ENCODE data around the gene LGALS13.

Gene LGALS13

DNA sequence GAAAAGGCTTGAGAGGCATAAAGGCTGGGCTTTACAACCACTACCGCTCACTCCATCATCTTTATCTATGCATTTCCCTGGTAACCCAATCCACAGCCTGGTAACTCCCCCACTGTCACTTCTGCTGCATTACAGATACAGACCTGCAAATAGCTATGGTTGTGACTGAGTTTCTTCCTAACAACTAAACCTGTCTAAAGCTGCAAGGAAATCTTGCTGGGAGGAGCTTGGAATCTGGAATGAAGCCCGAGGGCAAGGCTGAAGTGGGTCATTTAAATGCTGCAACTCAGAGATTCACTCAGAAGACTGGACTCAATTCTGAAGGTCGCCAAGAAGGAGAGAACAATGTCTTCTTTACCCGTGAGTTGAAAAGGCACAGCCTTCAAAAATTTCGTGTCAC is at the start of gene LGALS13:
Gene LGALS13 (plus strand): TSS at position 301 of the 400 bp plus-strand sequence. CDS start 45 bp downstream, at position 346.
- DNase-seq: no peak

GRCh38 chr19:39553082-39553652 is 49.2 kb upstream of the LGALS13 start:
- no peak for DNase-seq

DNA sequence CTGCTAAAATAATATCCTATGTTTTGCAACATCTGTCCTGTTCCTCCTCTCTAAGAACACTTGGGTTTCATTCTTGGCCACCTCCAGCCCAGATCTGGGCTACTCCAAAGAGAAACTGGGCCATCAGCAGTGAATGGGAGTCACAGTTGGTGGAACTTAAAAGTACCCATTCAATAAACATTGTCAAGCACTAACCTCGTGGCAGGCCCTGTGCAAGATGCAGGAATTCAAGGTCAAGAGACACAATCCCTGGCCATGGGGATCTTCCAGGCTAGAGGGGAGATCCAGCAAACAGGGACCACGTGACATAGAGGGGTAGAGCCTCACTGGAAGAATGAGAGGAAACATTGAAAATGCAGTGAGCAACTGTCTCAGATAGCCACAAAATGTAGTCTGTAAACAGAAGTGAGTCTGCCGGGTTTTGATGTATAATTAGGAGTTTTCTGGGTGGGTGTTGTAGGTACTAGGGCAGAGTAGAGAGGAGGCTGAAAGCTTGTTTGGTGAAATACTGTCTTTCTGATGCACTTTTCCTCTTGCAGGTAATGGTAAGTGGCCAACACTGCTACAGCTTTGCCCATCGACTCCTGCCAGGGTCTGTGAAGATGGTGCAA is 47.5 kb upstream of the LGALS13 start:
- DNase-seq: no peak

- DNase-seq: no peak
Observed at GRCh38 chr19:39555883-39556282, 46.4 kb upstream of the LGALS13 start.

DNA sequence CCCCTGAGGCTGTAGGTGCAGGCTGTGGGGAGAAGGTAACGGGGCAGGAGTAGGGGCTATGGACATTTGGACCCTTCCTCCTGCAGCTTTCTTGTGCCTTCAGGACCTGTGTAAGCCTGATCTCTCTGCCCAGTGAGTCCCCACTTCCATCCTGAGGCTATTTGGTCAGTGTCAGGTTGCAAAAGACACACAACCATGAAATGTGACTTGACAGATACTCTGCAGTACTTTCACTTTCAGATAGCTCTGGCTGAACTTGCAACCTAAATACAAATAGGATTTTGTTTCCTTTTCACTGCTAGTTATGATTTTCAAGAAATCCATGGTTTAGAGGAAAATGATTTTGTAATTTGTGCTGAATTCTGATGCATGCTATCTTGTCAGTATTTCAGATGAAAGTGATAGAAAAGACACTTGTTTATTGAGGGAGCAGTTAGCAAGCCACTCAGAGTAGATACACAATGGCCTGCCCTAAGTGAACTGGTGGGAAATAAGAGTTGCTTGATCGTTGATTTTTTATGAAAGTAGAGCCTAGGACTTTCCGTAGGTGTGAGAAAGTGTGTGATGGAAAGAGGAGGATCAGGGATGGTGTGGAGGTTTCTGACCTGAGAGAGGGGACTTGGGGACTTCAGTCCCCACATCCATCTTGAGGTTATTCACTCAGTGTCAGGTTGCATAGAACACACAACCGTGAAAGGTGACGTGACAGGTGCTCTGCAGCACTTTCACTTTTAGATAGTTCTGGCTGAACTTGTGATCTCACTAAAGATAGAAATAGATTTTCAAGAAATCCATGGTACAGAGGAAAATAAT is 44.3 kb upstream of the LGALS13 start:
- DNase-seq: no peak

DNA sequence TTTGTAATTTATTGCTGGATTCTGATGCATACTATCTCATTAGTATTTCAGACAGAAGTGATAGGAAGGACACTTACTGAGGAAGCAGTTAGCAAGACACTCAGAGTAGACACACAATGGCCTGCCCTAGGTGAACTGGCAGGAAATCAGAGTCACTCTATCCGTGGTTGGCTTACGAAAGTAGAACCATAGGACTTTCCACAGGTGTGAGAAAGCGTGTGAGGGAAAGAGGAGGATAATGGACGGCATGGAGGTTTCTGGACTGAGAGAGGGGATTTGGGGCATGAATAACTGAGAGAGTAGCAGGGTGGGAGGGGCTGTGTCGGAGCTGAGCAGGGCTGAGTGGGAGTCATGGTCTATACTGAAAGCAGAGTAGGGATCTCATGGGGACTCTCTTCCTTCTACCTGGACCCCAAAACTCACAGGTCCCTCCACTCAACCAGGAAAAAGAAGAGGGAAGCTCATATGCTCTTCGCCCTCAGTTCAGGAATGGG is 43.7 kb upstream of the LGALS13 start:
- DNase-seq: no peak

DNA sequence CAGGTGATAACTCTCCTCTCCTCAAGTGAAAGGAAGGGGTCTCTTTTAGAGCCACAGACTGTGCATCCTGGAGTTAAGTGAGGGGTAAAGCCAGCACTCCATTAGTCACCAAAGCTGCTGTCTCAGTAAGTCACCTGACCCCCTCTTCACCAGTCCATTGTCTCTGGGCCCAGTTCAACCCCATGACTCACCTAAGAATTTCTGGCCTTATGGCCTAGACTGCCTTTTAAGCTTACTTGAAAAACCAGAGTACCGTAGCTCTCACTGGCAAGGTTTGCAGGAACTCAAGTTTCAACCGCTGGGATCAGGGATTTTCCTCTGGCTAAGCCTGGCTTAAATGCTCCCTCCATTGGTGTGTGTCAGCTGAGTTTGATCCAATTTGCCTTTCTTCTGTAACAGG is 38.9 kb upstream of the LGALS13 start:
- DNase-seq: no peak

DNA sequence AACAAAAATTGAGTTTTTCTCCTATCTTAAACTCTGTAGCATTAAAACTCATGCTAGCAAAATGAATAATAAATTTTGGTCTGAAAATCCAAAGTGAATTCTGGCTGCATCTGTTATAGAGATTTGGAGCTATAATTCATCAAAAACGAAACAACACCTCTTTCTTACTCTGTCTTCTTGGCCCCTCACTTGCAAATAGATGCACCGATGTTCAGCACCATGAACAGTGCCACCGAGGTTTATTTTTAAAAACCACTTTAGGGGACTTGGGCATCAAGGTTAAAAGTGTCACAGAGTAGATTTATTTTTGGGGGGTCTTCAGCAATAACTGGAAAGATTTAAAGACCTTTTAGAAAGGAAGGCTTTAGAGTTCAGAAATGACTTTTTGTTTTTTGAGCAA is 36.3 kb upstream of the LGALS13 start:
- DNase-seq: no peak

GRCh38 chr19:39568604-39569003 is 33.7 kb upstream of the LGALS13 start:
- DNase-seq: no peak

DNA sequence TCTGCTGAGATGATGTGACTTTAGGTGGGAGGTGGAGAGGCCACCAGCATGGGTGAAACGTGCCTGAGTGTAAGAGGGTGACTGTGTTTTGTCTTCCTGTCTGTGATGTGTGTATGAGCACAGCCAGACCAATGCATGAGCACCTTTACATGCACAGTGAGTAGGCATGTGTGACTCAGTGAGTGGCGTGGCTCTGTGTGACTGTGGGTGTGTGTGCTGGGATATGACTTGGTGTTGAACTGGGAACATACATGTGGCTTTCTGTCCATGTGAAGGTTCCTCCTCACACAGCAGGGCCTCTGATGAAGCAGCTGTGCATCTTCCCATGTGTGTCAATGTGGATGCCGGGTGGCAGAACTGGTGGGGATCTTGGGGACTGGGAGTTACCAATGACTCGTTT is 19.9 kb upstream of the LGALS13 start:
- no peak for DNase-seq

DNA sequence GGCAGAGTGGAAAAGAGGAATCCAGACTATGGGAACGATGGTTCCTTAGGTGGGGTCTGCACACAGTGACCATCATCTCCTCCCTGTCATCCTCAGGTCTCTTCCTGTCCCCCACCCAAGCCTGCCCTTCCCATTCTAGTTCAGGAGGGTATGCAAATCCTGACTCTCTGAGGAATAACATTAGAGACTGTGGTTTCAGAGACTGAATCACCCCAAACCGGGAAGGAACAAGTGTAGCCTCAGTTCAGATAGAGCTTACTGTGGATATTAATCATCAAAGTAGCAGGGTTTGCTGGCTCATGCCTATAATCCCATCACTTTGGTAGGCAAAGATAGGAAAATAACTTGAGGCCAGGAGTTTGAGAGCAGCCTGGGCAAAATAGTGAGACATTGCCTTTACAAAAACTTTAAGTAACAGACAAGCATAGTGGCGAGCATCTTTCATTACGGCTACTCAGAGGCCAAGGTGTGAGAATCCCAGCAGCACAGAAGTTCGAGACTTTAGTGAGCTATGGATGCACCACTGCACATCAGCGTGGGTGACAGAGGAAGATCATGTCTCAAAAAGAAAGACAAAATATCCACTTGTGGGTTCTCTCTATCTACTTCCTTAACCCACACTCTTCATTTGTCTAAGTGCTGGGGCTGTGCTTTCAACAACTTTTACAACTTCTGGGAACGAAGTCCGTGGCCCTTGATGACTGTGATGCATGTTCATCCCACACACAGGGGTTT is 19.3 kb upstream of the LGALS13 start:
- no peak for DNase-seq

- no peak for DNase-seq
Observed at GRCh38 chr19:39587496-39587895, 14.8 kb upstream of the LGALS13 start.

GRCh38 chr19:39588066-39588465 is 14.3 kb upstream of the LGALS13 start:
- DNase-seq: no peak

GRCh38 chr19:39590265-39590664 is 12.1 kb upstream of the LGALS13 start:
- DNase-seq: no peak

DNA sequence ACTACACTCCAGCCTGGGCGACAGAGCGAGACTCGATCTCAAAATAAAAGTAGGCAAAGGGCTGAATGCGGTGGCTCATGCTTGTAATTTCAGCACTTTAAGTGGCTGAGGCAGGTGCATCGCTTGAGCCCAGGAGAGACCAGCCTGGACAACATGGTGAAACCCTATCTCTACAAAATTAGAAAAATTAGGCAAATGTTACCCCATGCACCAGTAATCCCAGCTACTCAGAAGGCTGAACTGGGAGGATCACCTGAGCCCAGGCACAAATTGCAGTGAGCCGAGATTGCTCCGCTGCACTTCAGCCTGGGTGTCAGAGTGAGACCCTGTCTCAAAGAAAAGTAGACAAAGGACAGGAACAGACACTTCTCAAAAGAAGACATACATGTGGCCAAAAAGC is 9.9 kb upstream of the LGALS13 start:
- DNase-seq: no peak

DNA sequence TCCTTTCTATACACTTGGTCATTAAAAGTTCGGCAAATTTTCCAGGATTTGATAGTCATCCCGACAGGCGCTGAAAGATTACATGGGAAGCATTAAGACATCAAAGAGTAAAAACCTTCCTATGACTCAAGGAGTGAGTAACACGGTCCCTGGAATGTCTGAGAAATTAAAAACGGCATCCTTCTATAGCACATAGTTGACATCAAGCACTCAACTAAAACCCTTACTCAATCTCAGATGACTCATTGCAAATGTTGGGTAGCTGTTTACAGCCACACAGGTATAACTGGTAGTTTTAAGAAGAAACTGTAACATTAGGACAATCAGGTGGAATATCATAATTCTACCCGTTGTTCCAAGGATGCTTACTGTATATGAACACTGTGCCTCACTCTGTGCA is 6.4 kb upstream of the LGALS13 start:
- DNase-seq: no peak

- no peak for DNase-seq
Observed at GRCh38 chr19:39596911-39597310, 5.4 kb upstream of the LGALS13 start.

DNA sequence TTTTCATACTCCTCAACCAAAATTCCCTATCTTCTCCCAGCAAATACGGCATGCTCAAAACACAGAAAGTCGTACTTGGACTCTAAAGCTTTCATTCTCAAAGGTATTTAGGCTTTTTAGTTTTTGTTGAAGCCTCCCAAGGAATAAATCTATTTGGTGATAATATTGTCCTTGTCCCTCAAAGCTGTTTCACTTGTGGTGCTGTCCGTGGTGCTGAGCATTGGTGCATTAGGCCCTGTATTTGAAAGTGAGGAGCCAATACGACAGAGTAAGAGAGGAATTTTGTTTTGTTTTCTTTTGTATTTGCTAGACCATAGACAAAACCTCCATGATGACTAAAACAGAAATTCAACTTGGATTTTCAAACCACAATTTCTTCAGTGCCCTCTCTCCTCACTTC is 3.2 kb upstream of the LGALS13 start:
- DNase-seq: no peak

DNA sequence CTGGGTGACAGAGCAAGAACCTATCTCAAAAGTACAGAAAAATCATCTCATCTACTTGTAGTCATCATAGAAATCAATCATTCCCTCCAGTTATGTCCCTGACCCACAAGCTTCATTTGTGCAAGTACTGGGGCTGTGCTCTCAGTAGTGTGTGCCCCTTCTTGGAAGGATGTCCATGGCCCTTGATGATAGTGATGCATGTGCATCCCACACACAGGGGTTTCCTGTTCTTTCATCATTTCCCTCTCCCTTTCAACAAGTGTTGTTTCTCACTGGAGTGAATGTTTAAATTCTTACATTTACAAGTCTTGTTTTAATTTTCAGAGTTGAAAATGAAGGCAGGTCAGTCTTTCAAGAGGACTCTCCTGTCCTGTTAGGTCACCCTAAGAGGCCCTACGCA is 1.5 kb downstream of the LGALS13 start:
- DNase-seq: no peak

DNA sequence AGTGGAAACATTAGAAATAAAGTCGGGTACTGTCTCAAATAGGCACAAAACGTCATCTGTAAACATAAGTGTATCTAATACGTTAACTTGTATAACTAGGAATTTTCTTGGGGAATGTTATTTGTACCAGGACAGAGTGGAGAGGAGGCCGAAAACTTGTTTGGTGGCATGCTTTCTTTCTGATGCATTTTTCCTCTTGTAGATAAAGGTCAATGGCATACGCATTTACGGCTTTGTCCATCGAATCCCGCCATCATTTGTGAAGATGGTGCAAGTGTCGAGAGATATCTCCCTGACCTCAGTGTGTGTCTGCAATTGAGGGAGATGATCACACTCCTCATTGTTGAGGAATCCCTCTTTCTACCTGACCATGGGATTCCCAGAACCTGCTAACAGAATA is 4.7 kb downstream of the LGALS13 start:
- no peak for DNase-seq

- DNase-seq: no peak
Observed at GRCh38 chr19:39607561-39607960, 5.2 kb downstream of the LGALS13 start.

- DNase-seq: no peak
Observed at GRCh38 chr19:39613597-39613996, 11.3 kb downstream of the LGALS13 start.

DNA sequence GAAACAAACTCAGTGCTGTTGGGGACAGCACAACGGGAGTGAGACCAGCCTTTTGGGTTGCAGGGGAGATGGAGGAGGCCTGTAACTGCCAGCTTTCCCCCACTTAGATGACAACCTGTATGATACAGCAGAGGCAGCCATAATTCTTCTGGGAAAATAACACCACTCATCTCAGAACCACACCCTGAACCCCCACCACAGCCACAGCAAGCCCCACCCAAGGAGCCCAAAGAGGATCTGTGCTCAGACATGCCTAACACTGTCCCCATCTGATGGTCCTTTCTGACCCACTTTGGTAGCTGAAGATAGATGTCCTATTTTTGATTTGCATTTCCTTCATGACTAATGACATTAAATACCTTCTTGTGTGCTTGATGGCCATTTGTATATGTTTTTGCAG is 15.4 kb downstream of the LGALS13 start:
- DNase-seq: no peak

DNA sequence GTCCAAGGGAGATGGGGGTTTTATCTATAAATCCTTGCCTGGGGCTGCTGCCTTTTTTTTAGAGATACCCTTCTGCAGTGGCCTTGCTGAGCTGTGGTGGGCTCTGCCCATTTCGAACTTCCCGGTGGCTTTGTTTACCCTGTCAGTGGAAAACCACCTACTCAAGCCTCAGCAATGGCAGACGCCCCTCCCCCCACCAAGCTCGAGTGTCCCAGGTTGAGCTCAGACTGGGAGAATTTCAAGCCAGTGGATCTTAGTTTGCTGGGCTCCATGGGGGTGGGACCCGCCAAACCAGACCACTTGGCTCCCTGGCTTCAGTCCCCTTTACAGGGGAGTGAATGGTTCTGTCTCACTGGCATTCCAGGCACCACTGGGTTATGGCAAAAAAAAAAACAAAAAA is 21.6 kb downstream of the LGALS13 start:
- DNase-seq: no peak

Data from activated CD8-positive, alpha-beta memory T cell treated with anti-CD3 and anti-CD28 coated beads for 24 hours (primary cell).